Kidney tubule cell (primary cell): ENCODE data around the gene AVEN.
A peak's percentile ranks its signal among the peaks of the same experiment; 100 is the strongest.
"Not testable (repeated sequence)": the region's sequence is repeated elsewhere in the genome, so short reads cannot be mapped to it uniquely, and the experiment has no call there.

Source experiments
- DNase-seq: peaks from one replicate; pipeline ENCODE4 v3.0.0-alpha.2; 2018; ENCODE audit warnings: low spot score

Gene AVEN

DNA sequence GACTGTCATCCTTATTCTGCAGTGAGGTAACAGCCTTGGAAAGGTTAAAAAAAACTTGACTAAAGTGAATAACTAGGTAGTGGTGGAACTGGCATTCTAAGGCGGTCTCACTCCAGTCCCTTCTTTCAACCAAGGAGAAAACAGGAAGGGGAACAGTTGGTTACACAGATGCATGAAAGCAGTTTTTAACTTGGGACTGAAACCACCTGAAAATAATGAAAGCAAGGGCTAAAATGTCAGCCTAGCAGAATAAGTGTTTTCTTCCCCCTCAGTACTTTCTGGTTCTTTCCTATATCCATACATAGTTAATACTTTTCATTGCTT is 748 bp upstream of the AVEN start:
- no peak for DNase-seq

DNA sequence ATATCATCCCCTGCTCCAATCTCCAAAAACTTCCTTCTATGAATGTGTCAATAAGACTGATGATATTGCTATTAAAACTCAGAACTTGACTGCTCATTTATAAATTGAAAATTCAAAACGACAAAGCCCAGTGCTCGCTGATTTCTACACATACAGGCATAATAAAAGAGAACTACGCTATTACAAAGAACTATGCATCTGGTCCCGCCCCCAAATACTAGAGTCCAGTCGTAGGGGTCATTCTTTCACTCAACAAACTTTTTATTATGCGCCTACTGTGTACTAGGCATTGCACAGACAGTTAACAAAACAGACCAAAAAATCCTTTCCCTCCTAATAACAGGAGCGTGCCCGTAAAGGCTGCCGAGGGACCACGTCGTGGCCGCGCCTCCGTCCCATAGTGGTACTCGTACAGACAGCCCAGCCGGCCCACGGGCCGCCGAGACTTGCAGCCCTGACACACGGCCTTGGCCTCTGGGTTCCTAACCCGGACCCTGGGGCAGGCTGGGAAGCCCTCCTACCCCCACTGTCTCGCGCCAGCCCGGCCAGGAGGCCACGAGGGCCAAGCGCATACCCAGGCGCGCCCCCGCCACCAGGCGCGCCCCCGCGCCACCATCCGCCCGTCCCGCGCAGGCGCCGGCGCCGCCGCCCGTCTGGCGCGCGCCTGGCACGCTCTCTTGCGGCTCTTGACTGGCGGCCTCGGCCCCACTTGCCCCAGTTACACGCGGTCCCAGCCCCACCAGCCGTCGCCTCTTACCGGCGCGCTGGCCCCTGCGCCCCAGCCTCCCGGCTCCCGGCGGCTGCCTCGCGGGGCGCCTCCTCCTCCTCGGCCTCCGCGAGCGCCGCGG is 757 bp downstream of the AVEN start:
- DNase-seq, result peak; percentile 81

DNA sequence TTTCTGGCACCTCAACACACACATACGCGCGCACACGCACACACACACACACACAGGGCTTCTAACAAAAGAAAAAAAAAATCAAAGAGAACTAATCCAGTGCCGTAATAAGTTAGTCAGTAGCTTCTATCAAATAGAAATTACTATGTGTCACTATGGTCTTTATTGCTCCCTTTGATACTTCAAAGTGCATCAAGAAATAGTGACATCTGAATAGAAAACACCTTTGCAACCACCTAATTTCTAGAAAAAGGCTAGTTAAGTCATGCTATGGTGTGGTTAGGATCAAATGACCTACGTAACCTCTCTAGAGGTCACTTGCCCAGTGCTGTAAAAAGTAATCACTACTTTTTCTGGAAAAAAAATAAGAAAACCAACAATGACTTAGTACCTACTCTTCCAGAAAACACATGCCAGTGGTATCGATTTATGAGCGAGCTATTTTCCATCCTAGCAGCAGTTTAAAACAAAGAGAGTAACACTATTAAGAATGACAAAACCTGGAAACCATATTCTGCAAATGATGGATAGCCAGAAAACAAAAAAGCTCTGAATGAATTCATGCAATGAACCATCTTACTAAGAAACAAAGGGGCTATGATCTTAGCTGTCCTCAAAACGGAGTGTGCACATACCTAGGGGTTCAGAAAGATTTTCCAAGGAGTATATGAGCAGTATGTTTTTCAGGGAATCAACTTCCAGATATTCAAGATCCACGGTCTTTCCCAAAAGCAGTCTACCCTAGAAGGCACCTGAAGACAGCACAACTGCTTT is 6.8 kb downstream of the AVEN start:
- DNase-seq, result no peak

DNA sequence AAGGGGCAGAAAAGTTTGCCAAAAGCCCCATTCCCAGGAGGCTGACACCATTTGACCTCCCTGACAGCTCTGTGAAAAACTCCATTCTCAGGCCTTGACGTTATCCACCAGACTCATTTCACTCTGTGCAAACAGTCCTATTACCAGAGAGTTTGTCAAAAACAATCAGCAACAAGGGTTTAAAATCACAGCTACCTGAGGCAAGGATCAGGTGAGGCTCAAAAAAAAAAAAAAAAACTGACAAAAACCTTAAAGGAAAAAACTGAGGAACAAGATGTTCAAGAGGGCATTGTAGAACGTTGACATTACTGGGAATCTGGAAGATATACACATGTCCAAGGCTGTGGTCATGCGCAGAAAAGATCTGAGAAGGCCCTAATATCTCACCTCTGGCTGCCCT is 11.4 kb downstream of the AVEN start:
- DNase-seq, result no peak

DNA sequence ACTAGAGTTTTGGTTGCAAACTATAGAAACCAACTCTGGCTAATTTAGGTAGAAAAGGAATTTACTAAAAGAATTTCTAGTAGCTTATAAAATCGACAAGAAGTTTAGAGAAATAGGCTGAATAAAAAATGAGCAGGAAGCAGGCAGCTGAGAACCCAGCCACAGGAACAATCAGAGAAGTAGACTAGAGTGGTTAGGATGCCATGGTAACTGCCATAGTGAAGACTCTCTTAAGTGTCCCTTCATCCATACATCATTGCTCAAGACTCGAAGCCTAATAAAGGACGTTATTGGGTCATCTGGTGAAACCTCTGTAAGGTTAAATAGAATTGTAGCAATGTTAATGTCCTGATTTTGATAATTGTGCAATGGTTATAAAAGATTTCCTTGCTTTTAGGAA is 13.8 kb downstream of the AVEN start:
- no peak for DNase-seq

DNA sequence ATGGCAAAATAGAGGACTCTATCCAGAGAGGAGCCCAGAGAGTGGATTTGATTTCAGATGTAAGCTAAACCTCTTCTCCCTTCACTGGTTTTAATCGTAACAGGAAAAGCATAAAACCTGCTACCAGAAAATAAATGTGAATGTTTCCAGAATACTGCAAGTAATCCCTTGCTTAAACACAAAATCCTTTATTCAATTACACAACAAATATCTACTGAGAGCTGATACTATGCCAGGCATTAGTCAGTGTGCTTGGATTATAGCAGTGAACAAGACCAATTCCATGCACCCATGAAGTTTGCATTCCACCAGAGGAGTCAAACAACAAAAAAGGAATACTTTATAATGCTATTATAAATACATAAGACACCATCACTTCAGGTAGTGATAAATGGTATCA is 15.1 kb downstream of the AVEN start:
- no peak for DNase-seq

DNA sequence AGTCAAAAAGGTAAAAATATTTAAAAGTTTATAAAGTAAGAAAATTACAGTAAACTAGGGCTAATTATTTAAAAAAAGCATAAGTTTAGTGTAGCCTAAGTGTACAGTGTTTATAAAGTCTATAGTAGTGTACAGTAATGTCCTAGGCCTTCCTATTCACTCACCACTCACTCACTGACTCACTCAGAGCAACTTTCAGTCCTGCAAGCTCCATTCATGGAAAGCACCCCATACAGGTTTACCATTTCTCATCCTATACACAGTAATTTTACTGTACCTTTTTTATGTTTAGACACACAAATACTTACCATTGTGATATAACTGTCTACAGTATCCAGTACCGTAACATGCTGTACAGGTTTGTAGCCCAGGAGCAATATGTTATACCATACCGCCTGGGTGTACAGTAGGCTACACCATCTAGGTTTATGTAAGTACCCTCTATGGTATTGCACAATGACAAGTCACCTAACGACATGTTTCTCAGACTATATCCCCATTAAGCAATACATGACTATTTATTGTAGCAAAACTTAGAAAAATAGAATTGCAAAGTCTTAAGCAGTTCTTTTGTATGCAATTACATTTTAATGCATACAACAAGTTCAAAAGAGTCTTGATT is 19.5 kb downstream of the AVEN start:
- DNase-seq, result no peak

DNA sequence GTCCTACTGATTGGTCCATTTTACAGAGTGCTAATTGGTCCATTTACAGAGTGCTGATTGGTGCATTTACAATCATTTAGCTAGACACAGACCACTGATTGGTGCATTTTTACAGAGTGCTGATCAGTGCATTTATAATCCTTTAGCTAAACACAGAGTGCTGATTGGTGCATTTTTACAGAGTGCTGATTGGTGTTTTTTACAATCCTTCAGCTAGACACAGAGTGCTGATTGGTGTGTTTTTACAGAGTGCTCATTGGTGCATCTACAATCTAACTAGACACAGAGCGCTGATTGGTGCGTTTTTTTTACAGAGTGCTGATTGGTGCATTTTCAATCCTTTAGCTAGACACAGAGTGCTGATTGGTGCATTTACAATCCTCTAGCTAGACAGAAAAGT is 20.3 kb downstream of the AVEN start:
- DNase-seq, result not testable (repeated sequence)

DNA sequence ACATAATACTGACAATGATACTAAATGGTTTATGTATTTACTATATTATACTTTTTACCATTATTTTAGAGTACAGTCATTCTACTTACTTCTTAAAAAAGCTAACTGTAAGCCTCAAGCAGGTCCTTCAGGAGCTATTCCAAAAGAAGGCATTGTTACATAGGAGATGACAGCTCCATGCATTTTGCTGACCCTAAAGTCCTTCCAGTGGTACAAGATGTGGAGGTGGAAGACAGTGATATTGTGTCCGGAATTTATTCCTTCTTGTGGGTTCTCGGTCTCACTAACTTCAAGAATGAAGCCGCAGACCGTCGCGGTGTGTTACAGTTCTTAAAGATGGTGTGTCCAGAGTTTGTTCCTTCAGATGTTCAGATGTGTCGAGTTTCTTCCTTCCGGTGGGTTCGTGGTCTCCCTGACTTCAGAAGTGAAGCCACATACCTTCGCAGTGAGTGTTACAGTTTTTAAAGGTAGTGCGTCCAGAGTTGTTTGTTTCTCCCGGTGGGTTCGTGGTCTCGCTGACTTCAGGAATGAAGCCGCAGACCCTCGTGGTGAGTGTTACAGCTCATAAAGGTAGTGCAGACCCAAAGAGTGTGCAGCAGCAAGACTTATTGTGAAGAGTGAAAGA is 20.9 kb downstream of the AVEN start:
- DNase-seq, result no peak

DNA sequence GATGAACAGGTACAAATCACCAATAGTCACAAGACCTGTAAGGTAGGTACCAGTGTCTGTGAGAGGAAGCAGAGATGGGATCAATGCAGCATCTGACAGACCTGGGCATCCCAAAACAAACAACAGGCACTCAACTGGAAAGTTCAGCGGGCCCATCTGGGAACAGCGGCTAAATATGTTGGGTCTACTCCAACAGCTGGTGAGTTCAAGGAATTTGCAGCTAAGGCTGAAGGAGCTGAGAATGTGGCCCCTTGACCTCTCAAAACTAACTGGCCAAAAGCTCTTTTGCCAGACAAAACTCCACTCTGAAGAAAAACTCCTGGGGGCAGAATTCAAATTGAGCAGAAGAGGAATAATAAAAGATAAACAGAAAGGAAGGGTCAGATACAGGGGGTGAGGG is 24.4 kb downstream of the AVEN start:
- peak; percentile 67 for DNase-seq

DNA sequence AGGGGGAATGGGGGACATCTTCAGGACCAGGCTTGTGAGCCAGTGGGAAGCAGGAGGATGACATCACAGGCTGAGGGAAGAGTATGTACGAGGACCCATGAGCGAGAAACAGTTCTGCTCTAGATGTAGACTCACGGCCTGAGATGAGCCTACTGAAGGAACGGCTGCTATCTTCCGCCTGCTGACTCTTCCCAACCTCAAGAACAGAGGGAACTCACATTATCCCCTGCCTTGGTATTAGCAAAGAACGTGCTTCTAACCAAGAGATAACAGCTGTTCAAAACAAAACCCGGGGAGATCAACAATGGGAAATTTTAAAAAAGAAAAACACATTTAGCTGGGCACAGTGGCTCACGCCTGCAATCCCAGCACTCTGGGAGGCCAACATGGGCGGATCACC is 25.3 kb downstream of the AVEN start:
- DNase-seq, result no peak

DNA sequence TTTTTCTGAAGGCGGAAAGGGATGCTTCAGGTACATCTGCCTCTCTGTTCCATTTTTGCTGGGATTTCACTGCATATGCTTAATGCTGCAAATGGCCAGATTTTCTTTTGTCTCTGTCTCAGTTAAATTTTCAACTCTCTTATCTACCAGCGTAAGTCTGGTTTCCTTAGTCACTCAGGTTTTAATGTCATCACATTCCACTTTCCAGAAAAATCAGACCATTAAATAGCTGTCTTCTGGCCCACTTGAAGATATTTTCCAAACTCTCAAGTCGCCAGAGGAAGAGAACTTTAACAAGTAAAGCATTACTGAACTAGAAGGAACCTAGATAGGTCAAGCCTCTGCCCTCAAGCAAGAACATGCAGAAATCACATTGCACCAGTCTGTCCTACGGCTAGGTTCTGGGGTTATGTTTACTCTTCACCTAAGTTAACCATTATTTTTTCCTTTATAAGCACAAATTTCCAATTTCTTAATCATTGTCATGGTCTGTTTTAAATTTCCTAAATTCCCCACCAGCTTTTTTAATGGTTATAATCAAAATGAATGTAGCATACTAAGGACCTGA is 26.5 kb downstream of the AVEN start:
- no peak for DNase-seq

DNA sequence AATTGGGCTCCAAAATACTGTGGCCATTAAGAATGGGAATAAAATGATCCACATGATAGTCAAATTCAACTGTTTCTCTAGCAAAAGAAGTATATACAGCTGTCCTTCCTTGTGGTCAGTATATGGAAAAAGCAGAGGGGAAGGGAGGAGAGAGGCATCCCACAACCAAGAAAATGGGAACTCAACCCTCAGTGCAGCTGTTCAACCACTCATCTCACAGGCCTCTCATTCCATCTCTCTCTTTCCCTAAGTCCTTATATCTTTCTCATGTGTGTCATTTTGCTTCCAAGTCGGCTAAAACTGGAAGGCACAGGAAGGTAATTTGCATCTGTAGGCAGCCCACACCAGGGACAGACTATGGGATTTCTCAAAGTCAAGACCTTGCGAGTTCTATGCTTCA is 27.5 kb downstream of the AVEN start:
- DNase-seq, result no peak

DNA sequence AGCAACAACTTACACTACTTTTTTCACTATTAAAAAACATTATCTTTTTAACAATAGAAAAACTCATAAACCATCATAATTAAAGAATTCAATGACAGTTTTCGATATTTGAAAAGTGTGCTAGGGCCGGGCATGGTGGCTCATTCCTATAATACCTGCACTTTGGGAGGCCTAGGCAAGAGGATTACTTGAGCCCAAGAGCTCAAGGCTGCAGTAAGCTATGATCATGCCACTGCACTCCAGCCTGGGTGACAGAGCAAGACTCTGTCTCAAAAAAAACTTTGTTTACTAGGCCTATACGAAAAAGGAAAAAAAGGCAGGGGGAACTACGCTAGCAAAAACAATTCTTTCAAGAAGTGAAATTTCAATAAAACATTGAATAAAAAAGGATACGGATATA is 28.1 kb downstream of the AVEN start:
- DNase-seq, result no peak

DNA sequence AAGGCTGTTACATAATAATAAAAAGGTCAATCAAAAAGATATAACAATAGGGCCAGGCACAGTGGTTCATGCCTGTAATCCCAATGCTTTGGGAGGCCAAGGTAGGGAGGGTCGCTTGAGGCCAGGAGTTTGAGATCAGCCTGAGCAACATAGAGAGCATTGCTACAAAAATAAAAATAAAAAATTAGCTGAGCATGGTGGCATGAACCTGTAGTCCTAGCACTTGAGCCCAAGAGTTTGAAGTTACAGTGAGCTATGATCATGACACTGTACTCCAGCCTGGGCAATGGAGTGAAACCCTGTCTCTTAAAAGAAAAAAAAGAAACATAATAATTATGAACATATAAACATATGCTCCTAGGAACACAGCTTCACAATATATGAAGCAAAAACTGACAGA is 29.3 kb downstream of the AVEN start:
- DNase-seq, result no peak

DNA sequence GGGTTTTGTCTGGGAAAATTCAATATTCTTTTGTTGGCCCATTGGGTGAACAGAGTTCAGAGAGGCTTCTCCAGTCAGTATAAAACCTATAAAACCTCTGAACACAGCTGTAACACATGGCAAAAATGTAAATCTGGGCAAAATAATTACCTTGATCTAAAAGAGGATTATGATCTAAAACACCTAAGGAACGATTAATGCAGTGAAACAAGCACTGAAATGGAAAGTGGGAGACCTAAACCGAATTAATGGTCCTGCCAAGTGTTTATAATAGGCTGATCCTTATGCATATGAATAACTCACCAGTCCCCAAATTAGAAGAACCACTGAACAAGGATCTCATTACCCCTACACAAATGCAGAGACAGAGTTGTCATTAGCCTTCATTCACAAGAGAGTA is 32.6 kb downstream of the AVEN start:
- DNase-seq, result no peak

DNA sequence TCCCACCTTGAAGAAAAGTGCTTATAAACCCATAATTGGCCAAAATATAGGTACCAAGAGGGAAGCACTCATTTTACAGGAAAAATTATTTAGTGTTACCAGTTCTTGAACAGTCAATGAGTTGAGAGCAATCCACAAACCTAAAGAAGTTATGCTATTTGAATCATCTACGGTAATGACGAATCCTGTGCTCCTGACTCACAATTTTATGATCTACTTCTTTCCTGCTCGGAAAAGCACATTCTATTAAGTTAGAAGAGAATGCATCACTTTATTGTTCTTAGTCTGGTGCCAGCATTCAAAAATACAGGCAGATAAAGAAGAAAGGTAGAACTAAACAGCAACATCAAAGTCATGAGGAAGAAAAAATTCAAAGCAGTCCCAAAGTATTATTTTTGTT is 37.5 kb downstream of the AVEN start:
- DNase-seq, result no peak

DNA sequence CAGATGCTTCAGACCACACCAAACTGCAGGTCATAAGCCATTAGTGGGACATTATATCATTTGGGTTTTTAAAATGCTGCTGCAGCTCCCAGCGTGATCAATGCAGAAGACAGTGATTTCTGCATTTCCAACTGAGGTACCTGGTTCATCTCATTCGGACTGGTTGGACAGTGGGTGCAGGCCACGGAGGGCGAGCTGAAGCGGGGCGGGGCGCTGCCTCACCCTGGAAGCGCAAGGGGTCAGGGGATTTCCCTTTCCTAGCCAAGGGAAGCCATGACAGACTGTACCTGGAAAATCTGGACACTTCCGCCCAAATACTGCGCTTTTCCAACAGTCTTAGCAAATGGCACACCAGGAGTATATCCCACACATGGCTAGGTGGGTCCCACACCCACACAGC is 43.3 kb downstream of the AVEN start:
- not testable (repeated sequence) for DNase-seq

DNA sequence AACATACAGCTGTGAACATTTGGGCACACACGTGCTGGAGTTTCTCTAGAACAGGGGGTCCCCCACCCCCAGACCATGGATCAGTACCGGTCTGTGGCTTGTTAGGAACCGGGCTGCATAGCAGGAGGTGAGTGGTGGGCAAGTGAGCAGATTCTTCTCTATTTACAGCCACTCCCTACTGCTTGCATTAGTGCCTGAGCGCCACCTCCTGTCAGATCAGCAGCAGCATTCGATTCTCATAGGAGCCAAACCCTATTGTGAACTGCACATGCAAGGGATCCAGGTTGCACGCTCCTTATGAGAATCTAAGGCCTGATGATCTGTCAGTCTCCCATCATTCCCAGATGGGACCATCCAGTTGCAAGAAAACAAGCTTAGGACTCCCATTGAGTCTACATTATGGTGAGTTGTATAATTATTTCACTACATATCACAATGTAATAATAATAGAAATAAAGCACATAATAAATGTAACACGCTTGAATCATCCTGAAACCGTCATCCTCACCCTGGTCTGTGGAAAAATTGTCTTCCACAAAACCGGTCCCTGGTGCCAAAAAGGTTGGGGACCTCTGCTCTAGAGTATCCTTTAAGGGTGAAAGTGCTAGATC is 44.9 kb downstream of the AVEN start:
- peak; percentile 23 for DNase-seq

DNA sequence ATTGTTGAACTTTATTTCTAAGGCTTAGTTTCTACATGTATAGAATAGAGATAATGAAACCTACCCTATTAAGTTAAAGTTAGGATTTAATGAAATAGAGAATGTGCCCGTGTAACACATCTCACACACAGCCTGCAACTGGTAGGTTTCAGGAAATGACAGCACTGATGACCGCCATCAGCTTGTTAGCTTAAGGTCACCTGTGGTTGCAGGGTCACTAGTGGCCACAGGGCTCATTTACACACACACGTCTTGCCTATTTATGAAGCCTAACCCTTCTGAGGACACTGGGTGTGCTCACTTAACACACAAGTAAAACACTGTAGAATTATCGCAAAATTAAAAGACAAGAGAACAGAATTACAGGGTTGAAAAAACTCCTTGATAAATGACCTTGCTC is 50.6 kb downstream of the AVEN start:
- DNase-seq, result peak; percentile 53

DNA sequence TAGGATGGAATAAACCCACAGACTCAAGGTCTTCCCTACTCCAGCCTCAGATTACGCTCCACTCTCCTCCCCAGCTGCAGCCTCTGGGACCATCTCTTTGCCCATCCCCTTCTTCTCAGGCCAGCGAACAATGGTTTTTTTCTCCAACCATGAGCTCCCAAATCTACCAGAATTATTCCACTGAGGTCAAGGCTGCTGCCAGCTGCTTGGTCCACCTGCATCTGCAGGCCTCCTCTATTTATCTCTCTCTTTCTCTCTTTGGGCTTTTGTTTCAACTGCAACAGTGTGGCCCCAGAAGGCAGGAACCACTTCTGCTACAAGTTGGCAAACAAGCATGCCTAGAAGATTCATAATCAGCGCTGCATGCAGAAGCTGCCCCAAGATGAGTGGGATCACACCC is 51.6 kb downstream of the AVEN start:
- no peak for DNase-seq

DNA sequence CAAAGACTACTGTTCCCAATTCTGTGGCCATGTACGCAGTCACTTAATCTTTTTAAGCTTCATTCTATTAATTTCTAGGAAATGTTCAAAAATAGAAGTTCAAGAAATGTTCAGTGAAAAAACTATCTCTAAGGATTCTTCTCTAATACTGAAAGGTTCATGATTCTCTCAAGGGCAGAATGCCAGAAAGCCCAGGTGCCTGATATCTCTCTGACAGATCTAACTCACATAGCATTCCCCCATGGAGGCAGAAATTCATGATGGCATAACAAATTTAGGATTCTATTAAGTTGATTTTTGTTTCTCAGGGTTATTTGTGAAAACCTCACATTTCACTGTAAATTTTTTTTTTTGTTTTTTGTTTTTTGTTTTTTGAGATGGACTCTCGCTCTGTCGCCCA is 53.3 kb downstream of the AVEN start:
- DNase-seq, result no peak
